HepG2 (cell line): ENCODE data around the gene MICALL2. TPM values are rescaled to one million over a fixed set of nuclear protein-coding genes. Genes with fewer than 3 reads are reported as not detected.

Source experiments
- BRD4 ChIP-seq: sonication (generic); formaldehyde crosslinking; IDR thresholded peaks from 2 replicates; pipeline ENCODE4 v1.4.0; 2020; ENCODE audit warnings: missing genetic modification reagents
- CTCF ChIP-seq: sonication (generic); formaldehyde crosslinking; IDR thresholded peaks from 2 replicates; pipeline ENCODE4 v1.5.0; 2020; ENCODE audit warnings: mild to moderate bottlenecking, missing genetic modification reagents, moderate library complexity
- EEA1 ChIP-seq: sonication (generic); formaldehyde crosslinking; IDR thresholded peaks from 2 replicates; pipeline ENCODE4 v1.5.1; 2020; ENCODE audit warnings: mild to moderate bottlenecking, missing genetic modification reagents, borderline replicate concordance
- GTF2F1 ChIP-seq: fragments of 150-350 bp; IDR thresholded peaks from 2 replicates; pipeline ENCODE4 v1.6.1; 2014; ENCODE audit warnings: low read length
- PTBP1 ChIP-seq: fragments of 200-400 bp; formaldehyde crosslinking; IDR thresholded peaks from 2 replicates; pipeline ENCODE4 v1.6.1; 2018; ENCODE audit warnings: low read length, low read depth; ENCODE audit not compliant: poor library complexity, severe bottlenecking
- SP5 ChIP-seq: IDR thresholded peaks from 2 replicates; pipeline ENCODE4 v1.6.1; 2016; ENCODE audit warnings: low read depth, borderline replicate concordance
- TCF7 ChIP-seq: sonication (generic); IDR thresholded peaks from 2 replicates; pipeline ENCODE4 v1.6.1; 2016; ENCODE audit warnings: antibody characterized with exemption, low read depth
- ZBTB3 ChIP-seq: sonication (generic); formaldehyde crosslinking; IDR thresholded peaks from 2 replicates; pipeline ENCODE4 v1.4.0; 2020; ENCODE audit warnings: low read depth, mild to moderate bottlenecking, moderate library complexity, missing genetic modification reagents, borderline replicate concordance
- ZNF501 ChIP-seq: sonication (generic); formaldehyde crosslinking; IDR thresholded peaks from 2 replicates; pipeline ENCODE4 v1.5.1; 2020; ENCODE audit warnings: mild to moderate bottlenecking, moderate library complexity, missing genetic modification reagents
- polyA plus RNA-seq, 8 experiments: library from polyadenylated mRNA; depleted of rRNA in 3 of 8; stranded (reverse) in 7 of 8; unstranded in 1 of 8; fragments of >200 nt; fragmentation: Illumina TruSeq in 4 of 8; extraction: Trizol in 4 of 8; gene quantifications; 2 replicates each; pipeline versions ENCODE4 v1.2.1 to v1.2.3, GENCODE V29; 2011 to 2016; ENCODE audit warnings: low read depth in 4 of 8, missing spikeins in 1 of 8, mixed read lengths in 1 of 8; ENCODE audit not compliant: insufficient read depth in 1 of 8
- total RNA-seq, 5 experiments: library from RNA; depleted of rRNA; stranded (reverse); fragments of >200 nt; fragmentation: Illumina TruSeq; extraction: Trizol; gene quantifications; 2 replicates each; pipeline ENCODE4 v1.2.3, GENCODE V29; 2016; ENCODE audit warnings: low read depth in 1 of 5
- TF ChIP-seq, protein P1 (sequence below): sonication (generic); formaldehyde crosslinking; IDR thresholded peaks from 2 replicates; pipeline ENCODE4 v1.4.0; 2020; ENCODE audit warnings: mild to moderate bottlenecking, missing genetic modification reagents

MICALL2 gene
- total and polyA plus RNA-seq, 2 of the 13 experiments (the other 11 are each of a cell fraction or from before 2014, with no cell fraction given): 5.8 to 12.4 TPM

- TF ChIP-seq CTCF (CRISPR knock-in tag) (no peak), ZNF501 (CRISPR knock-in tag) (no peak), PTBP1 (no peak), SP5 (no peak), GTF2F1 (no peak), TCF7 (no peak), BRD4 (no peak), ZBTB3 (CRISPR knock-in tag) (no peak), EEA1 (CRISPR knock-in tag) (no peak)
- TF ChIP-seq, protein P1, sequence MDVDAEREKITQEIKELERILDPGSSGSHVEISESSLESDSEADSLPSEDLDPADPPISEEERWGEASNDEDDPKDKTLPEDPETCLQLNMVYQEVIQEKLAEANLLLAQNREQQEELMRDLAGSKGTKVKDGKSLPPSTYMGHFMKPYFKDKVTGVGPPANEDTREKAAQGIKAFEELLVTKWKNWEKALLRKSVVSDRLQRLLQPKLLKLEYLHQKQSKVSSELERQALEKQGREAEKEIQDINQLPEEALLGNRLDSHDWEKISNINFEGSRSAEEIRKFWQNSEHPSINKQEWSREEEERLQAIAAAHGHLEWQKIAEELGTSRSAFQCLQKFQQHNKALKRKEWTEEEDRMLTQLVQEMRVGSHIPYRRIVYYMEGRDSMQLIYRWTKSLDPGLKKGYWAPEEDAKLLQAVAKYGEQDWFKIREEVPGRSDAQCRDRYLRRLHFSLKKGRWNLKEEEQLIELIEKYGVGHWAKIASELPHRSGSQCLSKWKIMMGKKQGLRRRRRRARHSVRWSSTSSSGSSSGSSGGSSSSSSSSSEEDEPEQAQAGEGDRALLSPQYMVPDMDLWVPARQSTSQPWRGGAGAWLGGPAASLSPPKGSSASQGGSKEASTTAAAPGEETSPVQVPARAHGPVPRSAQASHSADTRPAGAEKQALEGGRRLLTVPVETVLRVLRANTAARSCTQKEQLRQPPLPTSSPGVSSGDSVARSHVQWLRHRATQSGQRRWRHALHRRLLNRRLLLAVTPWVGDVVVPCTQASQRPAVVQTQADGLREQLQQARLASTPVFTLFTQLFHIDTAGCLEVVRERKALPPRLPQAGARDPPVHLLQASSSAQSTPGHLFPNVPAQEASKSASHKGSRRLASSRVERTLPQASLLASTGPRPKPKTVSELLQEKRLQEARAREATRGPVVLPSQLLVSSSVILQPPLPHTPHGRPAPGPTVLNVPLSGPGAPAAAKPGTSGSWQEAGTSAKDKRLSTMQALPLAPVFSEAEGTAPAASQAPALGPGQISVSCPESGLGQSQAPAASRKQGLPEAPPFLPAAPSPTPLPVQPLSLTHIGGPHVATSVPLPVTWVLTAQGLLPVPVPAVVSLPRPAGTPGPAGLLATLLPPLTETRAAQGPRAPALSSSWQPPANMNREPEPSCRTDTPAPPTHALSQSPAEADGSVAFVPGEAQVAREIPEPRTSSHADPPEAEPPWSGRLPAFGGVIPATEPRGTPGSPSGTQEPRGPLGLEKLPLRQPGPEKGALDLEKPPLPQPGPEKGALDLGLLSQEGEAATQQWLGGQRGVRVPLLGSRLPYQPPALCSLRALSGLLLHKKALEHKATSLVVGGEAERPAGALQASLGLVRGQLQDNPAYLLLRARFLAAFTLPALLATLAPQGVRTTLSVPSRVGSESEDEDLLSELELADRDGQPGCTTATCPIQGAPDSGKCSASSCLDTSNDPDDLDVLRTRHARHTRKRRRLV (CRISPR knock-in tag): no peak
Observed at GRCh38 chr7:1470901-1471300, 11.6 kb upstream of the MICALL2 start (continued).
